OCI-LY7 (cell line): ENCODE measurements around the gene PLAC9.

Experiments used
- CTCF ChIP-seq: fragments of 200-600 bp; sonication (generic); conservative IDR thresholded peaks from 2 replicates; pipeline ENCODE4 v1.5.1; 2014; ENCODE audit warnings: mild to moderate bottlenecking, antibody characterized with exemption, low read length, moderate library complexity, mixed read lengths
- EZH2phosphoT487 ChIP-seq: fragments of 200-600 bp; sonication (generic); IDR thresholded peaks from 2 replicates; pipeline ENCODE4 v1.6.1; 2018; ENCODE audit warnings: low read depth, borderline replicate concordance, mild to moderate bottlenecking, mixed run types, antibody characterized with exemption, low read length, moderate library complexity, mixed read lengths

GRCh38 chr10:80170026-80170425 is 37.5 kb downstream of the PLAC9 start:
- no peak for TF ChIP-seq CTCF
- TF ChIP-seq EZH2phosphoT487: no peak
